Measurements from ENCODE around the gene CDH11. TPM values are rescaled to one million over a fixed set of nuclear protein-coding genes. Genes with fewer than 3 reads are reported as not detected.
A peak's percentile ranks its signal among the peaks of the same experiment; 100 is the strongest.

Gene CDH11
- total RNA-seq, 4 donors from 2014 or later = 22.4 to 47.8 (median 35.6) TPM

DNA sequence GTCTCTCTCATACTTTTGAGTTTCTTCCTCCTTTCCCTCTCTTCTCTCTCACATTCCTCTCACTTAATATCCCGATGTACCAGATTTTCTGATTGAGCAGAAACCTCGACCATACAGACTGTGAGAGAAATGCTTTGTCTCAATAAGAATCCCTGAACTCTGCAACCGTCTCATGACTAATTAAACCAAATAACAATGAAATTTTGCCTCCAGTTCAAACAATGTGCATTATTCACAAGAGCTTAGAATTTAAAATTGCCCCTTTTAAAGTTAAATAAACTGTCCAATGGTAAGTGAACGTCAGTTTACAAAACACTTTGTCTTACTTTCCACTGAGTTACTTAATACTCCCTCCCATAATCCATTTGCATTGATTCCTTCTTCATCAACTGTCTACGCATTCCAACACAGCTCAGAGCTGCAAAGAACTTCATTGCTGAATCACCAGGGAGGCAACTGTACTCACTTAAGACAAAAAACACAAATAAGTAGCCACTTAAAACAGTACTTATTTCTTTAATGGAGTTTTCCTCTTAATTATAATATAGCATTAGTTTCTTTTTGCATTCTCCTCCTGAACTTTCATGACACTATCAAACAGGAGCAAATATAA, 4.9 kb downstream of the CDH11 start:
- 64% methylated on average over 5 of the region's 5 CpGs for WGBS
- no peaks in the 10 kb centered on the region for H3K27me3 ChIP-seq
- peaks cover 18 to 63% (median 59%) of the 10 kb centered on the region in 4 donors for H3K4me1 ChIP-seq
- peak overlapping the region in 2 of 4 donors; percentile 13 to 41 for H3K27ac ChIP-seq (replicated peaks in 1 of 4)
- DNase-seq (ENCODE audit: extremely low spot score) = no peak
- intact Hi-C loops (cut with DNase I) = loop anchor here (5.0 to 10.0 kb wide), 2 partner anchors 52 to 1755 kb away; no protein-coding TSS in a partner anchor
- no peaks in the 10 kb centered on the region for H3K9me3 ChIP-seq
- no peak overlapping the region for H3K4me3 ChIP-seq
- TF ChIP-seq CTCF (IDR thresholded peaks at IDR 0.05) = no peak
- H3K36me3 ChIP-seq = no peaks in the 10 kb centered on the region

DNA sequence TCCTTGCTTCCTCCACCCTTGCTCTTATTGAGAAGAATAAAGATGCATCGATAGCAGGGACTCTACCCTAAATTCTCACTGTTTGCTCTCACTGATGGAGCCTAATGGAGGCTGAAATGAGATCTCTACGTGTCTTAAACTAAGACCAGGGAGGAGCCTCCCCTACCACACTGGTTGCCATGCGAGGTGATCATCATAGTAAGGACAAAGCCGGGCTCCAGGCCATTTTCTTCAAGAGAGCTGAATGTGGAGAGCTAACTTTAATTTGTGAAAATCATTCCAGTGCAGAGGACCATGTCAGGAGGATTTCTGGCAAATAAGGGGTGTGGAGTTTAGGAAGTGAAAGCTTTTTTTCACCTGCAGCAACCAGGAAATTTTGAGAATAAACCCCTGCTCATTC, 5.6 kb downstream of the CDH11 start:
- Histone ChIP-seq H3K4me3 (no peak overlapping the region), H3K9me3 (no peaks in the 10 kb centered on the region), H3K27me3 (no peaks in the 10 kb centered on the region), H3K4me1 (peaks cover 18 to 60% (median 58%) of the 10 kb centered on the region in 4 donors), H3K36me3 (no peaks in the 10 kb centered on the region), H3K27ac (replicated peaks in 1 of 4) (peak overlapping the region in 2 of 4 donors; percentile 13 to 41)
- WGBS = 68% methylated on average over 3 of the region's 4 CpGs
- DNase-seq (ENCODE audit: extremely low spot score) = peak; percentile 72
- intact Hi-C loops (cut with DNase I) = loop anchor here (5.0 to 10.0 kb wide), 2 partner anchors 51 to 1754 kb away; no protein-coding TSS in a partner anchor
- TF ChIP-seq POLR2AphosphoS5 (IDR thresholded peaks at IDR 0.05) = no peak
- no peak for TF ChIP-seq EP300 (IDR thresholded peaks at IDR 0.05)
- TF ChIP-seq POLR2A (IDR thresholded peaks at IDR 0.05; ENCODE audit: low read depth) = no peak
- no peak for TF ChIP-seq CTCF (IDR thresholded peaks at IDR 0.05)

DNA sequence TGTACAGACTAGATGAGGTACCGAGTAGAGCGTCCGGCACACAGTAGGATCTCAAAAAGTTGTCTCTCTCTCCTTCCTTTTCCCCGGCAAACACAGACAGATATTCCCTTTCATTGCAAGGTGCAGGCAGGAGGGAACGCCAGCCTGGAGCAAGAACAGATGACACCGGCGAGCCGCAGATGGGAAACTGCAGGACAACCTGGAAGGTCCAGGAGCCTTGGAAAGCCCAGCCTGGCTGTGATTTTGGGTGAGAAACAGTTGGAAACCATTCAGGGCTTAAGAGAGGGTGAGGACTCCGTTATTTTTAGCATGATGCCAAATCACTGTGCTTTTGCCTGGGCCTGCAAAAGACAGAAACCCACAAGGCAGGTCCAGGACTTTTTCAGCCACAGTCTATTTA, 7.3 kb downstream of the CDH11 start:
- Histone ChIP-seq H3K9me3 (no peaks in the 10 kb centered on the region), H3K4me1 (peaks cover 18 to 52% (median 47%) of the 10 kb centered on the region in 4 donors), H3K4me3 (no peak overlapping the region), H3K27ac (replicated peaks in 1 of 4) (peak overlapping the region in 1 of 4 donors; percentile 15), H3K27me3 (no peaks in the 10 kb centered on the region), H3K36me3 (no peaks in the 10 kb centered on the region)
- WGBS = 81% methylated on average over 9 of the region's 9 CpGs
- intact Hi-C loops (cut with DNase I) = loop anchor here (10.0 kb wide), 1 partner anchor 50 kb away; no protein-coding TSS in a partner anchor
- DNase-seq (ENCODE audit: extremely low spot score) = no peak
- TF ChIP-seq CTCF (IDR thresholded peaks at IDR 0.05) (no peak), POLR2AphosphoS5 (IDR thresholded peaks at IDR 0.05) (no peak), EP300 (IDR thresholded peaks at IDR 0.05) (no peak), POLR2A (IDR thresholded peaks at IDR 0.05; ENCODE audit: low read depth) (no peak)

DNA sequence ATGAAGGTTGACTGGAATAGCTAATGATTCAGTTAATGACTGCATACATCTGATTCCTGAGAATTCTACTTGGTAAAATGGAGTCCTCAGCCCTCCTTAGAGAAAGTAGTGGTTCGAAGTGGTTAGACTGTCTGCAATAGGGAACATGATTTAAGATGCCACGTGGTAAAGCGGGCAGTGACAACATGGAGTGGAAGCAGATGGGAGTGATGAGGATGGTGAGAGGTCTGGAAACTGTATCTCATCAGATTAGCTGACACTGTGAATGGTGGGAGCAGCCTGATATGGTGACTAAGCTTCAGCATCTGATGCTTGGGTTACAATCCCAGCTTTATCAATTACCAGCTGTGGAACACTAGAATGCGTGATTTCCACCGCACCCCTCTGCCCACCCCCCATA, 8.4 kb downstream of the CDH11 start:
- H3K27ac ChIP-seq (replicated peaks in 1 of 4) = no peak overlapping the region
- DNase-seq (ENCODE audit: extremely low spot score) = no peak
- no peaks in the 10 kb centered on the region for H3K36me3 ChIP-seq
- peaks cover 14 to 41% (median 36%) of the 10 kb centered on the region in 4 donors for H3K4me1 ChIP-seq
- no peak overlapping the region for H3K4me3 ChIP-seq
- TF ChIP-seq POLR2AphosphoS5 (IDR thresholded peaks at IDR 0.05) (no peak), EP300 (IDR thresholded peaks at IDR 0.05) (no peak), CTCF (IDR thresholded peaks at IDR 0.05) (no peak), POLR2A (IDR thresholded peaks at IDR 0.05; ENCODE audit: low read depth) (no peak)
- WGBS = 90% methylated on average over 5 of the region's 5 CpGs
- H3K9me3 ChIP-seq = no peaks in the 10 kb centered on the region
- intact Hi-C loops (cut with DNase I) = loop anchor here (10.0 kb wide), 1 partner anchor 49 kb away; no protein-coding TSS in a partner anchor
- no peaks in the 10 kb centered on the region for H3K27me3 ChIP-seq
